ENCODE results near the gene C4B.

DNA sequence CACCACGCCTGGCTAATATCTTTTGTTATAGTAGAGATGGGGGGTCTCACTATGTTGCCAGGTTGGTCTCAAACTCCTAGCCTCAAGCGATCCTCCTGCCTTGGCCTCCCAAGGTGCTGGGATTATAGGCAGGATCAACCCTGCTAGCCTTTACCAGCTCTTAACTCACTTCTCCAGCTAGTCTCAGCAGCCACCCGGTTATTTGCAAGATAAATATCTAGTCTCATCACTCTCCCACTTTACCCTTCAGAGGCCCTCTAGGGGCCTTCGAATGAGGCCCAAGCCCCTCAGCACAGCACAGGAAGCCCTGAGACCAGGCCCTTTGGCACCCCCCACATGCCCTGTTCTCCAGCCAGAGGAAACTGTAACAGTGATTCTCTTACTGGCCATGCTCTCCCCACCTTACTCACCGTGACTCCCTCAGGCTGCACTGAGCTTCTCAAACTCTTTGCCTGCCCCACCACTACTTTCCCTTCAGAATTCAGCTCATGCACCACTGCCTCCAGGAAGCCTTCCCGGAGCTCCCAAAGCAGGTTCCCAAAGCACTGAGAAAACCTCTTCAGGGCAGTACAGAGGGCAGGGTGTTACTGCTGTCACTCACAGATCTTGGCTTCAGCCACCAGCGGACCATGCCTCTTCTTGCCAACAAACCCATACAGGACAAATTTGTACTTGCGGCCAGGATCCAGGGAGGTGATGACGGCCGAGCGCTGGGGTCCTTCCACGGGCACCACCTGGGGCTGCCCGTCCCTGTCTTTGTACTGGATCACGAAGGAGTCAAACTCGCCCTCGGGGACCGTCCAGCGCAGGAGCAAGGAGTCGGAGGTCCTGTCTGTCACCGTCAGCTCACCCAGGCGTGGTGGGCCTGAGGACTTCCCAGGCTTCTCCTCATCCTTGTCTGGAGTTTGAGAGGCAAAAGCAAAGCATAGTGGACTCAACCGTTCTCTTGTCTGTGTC, 69.5 kb downstream of the C4B start:
- TF ChIP-seq EZH2 (IDR thresholded peaks at IDR 0.05): no peak
- TF ChIP-seq, protein P1, sequence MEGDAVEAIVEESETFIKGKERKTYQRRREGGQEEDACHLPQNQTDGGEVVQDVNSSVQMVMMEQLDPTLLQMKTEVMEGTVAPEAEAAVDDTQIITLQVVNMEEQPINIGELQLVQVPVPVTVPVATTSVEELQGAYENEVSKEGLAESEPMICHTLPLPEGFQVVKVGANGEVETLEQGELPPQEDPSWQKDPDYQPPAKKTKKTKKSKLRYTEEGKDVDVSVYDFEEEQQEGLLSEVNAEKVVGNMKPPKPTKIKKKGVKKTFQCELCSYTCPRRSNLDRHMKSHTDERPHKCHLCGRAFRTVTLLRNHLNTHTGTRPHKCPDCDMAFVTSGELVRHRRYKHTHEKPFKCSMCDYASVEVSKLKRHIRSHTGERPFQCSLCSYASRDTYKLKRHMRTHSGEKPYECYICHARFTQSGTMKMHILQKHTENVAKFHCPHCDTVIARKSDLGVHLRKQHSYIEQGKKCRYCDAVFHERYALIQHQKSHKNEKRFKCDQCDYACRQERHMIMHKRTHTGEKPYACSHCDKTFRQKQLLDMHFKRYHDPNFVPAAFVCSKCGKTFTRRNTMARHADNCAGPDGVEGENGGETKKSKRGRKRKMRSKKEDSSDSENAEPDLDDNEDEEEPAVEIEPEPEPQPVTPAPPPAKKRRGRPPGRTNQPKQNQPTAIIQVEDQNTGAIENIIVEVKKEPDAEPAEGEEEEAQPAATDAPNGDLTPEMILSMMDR (IDR thresholded peaks at IDR 0.05 in 2 of 3, conservative IDR thresholded peaks at IDR 0.05 in 1 of 3; ENCODE audit: borderline replicate concordance in 1 of 3, insufficient read depth in 1 of 3, low read depth in 2 of 3, low read length in 2 of 3): no peak
- TF ChIP-seq POLR2AphosphoS5 (IDR thresholded peaks at IDR 0.05; ENCODE audit: low read depth, low read length): no peak
- TF ChIP-seq, protein P2, sequence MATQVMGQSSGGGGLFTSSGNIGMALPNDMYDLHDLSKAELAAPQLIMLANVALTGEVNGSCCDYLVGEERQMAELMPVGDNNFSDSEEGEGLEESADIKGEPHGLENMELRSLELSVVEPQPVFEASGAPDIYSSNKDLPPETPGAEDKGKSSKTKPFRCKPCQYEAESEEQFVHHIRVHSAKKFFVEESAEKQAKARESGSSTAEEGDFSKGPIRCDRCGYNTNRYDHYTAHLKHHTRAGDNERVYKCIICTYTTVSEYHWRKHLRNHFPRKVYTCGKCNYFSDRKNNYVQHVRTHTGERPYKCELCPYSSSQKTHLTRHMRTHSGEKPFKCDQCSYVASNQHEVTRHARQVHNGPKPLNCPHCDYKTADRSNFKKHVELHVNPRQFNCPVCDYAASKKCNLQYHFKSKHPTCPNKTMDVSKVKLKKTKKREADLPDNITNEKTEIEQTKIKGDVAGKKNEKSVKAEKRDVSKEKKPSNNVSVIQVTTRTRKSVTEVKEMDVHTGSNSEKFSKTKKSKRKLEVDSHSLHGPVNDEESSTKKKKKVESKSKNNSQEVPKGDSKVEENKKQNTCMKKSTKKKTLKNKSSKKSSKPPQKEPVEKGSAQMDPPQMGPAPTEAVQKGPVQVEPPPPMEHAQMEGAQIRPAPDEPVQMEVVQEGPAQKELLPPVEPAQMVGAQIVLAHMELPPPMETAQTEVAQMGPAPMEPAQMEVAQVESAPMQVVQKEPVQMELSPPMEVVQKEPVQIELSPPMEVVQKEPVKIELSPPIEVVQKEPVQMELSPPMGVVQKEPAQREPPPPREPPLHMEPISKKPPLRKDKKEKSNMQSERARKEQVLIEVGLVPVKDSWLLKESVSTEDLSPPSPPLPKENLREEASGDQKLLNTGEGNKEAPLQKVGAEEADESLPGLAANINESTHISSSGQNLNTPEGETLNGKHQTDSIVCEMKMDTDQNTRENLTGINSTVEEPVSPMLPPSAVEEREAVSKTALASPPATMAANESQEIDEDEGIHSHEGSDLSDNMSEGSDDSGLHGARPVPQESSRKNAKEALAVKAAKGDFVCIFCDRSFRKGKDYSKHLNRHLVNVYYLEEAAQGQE (IDR thresholded peaks at IDR 0.05; ENCODE audit: low read depth): no peak
- TF ChIP-seq POLR2A (IDR thresholded peaks at IDR 0.05; ENCODE audit: borderline replicate concordance, extremely low read depth, insufficient read depth, insufficient read length): no peak
- TF ChIP-seq, protein P3, sequence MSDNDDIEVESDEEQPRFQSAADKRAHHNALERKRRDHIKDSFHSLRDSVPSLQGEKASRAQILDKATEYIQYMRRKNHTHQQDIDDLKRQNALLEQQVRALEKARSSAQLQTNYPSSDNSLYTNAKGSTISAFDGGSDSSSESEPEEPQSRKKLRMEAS (IDR thresholded peaks at IDR 0.05): no peak
- no peak for TF ChIP-seq ZFX (IDR thresholded peaks at IDR 0.05)
- no peak for TF ChIP-seq RAD21 (IDR thresholded peaks at IDR 0.05; ENCODE audit: low read depth)
- TF ChIP-seq SRF (IDR thresholded peaks at IDR 0.05; ENCODE audit: low read depth): no peak

Measured in HCT116 (cell line).